ENCODE measurements around the gene XPC. TPM values are rescaled to one million over a fixed set of nuclear protein-coding genes. Genes with fewer than 3 reads are reported as not detected.

The XPC gene
- total and polyA plus RNA-seq, 12 donors = 7.3 to 15.8 (median 9.8) TPM

- peaks cover 0 to 47% (median 11%) of the 10 kb centered on the region in 9 donors for H3K36me3 ChIP-seq
- no peak for ATAC-seq
- no peaks in the 10 kb centered on the region for H3K27me3 ChIP-seq
- H3K27ac ChIP-seq = no peak overlapping the region
- DNase-seq = no peak
- TF ChIP-seq, protein P1, sequence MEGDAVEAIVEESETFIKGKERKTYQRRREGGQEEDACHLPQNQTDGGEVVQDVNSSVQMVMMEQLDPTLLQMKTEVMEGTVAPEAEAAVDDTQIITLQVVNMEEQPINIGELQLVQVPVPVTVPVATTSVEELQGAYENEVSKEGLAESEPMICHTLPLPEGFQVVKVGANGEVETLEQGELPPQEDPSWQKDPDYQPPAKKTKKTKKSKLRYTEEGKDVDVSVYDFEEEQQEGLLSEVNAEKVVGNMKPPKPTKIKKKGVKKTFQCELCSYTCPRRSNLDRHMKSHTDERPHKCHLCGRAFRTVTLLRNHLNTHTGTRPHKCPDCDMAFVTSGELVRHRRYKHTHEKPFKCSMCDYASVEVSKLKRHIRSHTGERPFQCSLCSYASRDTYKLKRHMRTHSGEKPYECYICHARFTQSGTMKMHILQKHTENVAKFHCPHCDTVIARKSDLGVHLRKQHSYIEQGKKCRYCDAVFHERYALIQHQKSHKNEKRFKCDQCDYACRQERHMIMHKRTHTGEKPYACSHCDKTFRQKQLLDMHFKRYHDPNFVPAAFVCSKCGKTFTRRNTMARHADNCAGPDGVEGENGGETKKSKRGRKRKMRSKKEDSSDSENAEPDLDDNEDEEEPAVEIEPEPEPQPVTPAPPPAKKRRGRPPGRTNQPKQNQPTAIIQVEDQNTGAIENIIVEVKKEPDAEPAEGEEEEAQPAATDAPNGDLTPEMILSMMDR (IDR thresholded peaks at IDR 0.05) = no peak
- intact Hi-C loops (cut with DNase I) = loop anchor here in 5 of 10 donors (5.0 to 10.0 kb wide), 3 partner anchors 223 to 466 kb away; no protein-coding TSS in a partner anchor
- H3K9me3 ChIP-seq = no peaks in the 10 kb centered on the region
- no peak overlapping the region for H3K4me3 ChIP-seq
- WGBS, 2 donors = 95 to 96% methylated on average over 11 of the region's 11 CpGs
- peaks cover 5 to 34% (median 23%) of the 10 kb centered on the region in 9 donors for H3K4me1 ChIP-seq
These were observed 58.1 kb downstream of the XPC start for GRCh38 chr3:14120111-14120920.

DNA sequence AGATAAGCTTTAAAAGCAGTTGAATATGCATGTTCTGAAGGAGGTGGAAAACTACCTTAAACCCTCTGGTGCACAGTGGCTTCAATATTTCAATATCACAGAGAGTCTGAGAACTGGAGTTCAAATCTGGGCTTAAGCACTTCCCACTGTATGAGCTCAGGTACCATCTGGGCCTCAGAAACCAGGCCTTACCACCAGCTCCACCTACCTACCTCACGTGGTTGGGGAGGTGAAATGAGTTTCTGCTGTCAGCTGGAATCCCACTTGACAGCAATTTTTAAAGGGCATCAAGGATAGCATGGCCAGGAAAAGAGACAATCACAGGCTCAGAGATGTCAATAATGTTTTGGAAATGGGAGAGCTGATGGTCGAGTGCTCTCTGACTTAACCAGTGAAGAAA, 58.8 kb downstream of the XPC start:
- Histone ChIP-seq H3K4me3 (no peak overlapping the region), H3K27me3 (no peaks in the 10 kb centered on the region), H3K4me1 (peaks cover 5 to 34% (median 20%) of the 10 kb centered on the region in 9 donors), H3K27ac (no peak overlapping the region), H3K36me3 (peaks cover 0 to 54% (median 18%) of the 10 kb centered on the region in 9 donors), H3K9me3 (no peaks in the 10 kb centered on the region)
- no peak for ATAC-seq
- TF ChIP-seq, protein P1 (IDR thresholded peaks at IDR 0.05) = no peak
- no peak for DNase-seq
- 88 to 93% methylated on average over 2 of the region's 2 CpGs for WGBS, 2 donors
- intact Hi-C loops (cut with DNase I) = loop anchor here in 7 of 10 donors (5.0 to 10.0 kb wide), 3 partner anchors 222 to 465 kb away; no protein-coding TSS in a partner anchor

DNA sequence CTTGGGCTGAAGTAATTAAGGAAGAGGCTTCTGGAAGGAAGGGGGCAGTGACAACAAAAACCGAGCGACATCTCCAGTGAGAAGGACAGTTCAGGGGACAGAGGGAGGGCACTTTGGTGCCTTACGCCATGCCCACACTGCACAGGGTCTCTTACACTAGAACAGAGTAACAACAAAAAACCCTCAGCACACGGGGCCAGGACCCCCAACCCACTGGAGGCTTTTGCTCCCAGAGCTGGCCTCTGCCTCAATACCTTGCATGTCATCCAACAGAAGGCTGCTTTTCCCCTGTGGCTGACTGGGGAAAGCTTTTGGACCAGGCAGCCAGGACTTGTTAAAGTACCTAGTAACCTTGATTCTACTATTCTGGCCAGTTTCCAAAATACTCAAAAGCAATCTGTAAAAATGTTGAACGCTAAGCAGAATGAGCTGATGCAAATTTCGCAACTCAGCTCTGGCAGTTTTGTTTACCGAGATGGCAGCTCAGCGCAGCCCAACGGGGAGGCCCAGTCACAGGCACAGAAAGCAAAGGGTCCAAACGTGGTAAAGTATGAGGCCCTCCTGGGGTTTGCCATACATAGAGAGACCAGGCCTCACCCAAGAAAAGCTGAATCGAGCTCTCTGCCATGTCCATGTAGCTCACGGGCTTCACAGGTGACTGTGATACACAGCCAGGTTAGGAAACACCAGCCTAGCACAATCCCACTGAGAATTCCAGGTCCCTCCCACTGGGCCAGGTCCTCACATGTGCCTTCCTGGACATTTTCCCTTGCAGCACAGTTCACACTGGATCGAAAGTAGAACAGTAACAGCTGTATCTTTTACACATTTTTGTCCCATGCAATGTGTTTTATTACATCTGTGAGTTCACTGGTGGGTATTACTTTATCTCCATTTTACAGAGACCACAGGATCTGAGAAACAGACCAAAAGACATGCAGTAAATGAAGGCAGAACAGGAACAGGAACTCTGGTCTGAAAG, 59.7 kb downstream of the XPC start:
- TF ChIP-seq, protein P1 (IDR thresholded peaks at IDR 0.05) = no peak
- Histone ChIP-seq H3K27ac (no peak overlapping the region), H3K4me3 (no peak overlapping the region), H3K36me3 (peaks cover 0 to 63% (median 26%) of the 10 kb centered on the region in 9 donors), H3K9me3 (no peaks in the 10 kb centered on the region), H3K27me3 (no peaks in the 10 kb centered on the region), H3K4me1 (peaks cover 4 to 30% (median 15%) of the 10 kb centered on the region in 9 donors)
- 73 to 75% methylated on average over 13 of the region's 13 CpGs for WGBS, 2 donors
- peak in 1 of 8 donors; percentile 28 for ATAC-seq
- intact Hi-C loops (cut with DNase I) = loop anchor here in 2 of 10 donors (5.0 to 10.0 kb wide), 2 partner anchors 221 to 224 kb away; no protein-coding TSS in a partner anchor
- DNase-seq = no peak
